HG03520 (cell line): ENCODE data around the gene COL1A1.

ENCODE experiments used
- ATAC-seq: cut with Tn5 transposase; IDR thresholded peaks from one replicate; pipeline ENCODE4 v1.9.1; 2021; ENCODE audit warnings: mild to moderate bottlenecking, moderate library complexity; ENCODE audit not compliant: unreplicated experiment

Gene COL1A1

GRCh38 chr17:50187751-50188530 is 13.5 kb downstream of the COL1A1 start:
- no peak for ATAC-seq

- no peak for ATAC-seq
Observed at GRCh38 chr17:50187394-50187725, 14.1 kb downstream of the COL1A1 start.

- ATAC-seq, result no peak
Observed at GRCh38 chr17:50186661-50187393, 14.6 kb downstream of the COL1A1 start.

GRCh38 chr17:50185631-50186471 is 15.6 kb downstream of the COL1A1 start:
- ATAC-seq, result no peak

- no peak for ATAC-seq
Observed at GRCh38 chr17:50184611-50185398, 16.6 kb downstream of the COL1A1 start.

- no peak for ATAC-seq
Observed at GRCh38 chr17:50184064-50184463, 17.4 kb downstream of the COL1A1 start.

- ATAC-seq, result no peak
Observed at GRCh38 chr17:50183421-50183994, 17.9 kb downstream of the COL1A1 start.

GRCh38 chr17:50182783-50183420 is 18.5 kb downstream of the COL1A1 start:
- ATAC-seq, result no peak

- no peak for ATAC-seq
Observed at GRCh38 chr17:50181591-50182560, 19.6 kb downstream of the COL1A1 start.

GRCh38 chr17:50181144-50181543 is 20.3 kb downstream of the COL1A1 start:
- ATAC-seq, result no peak

GRCh38 chr17:50180620-50181019 is 20.8 kb downstream of the COL1A1 start:
- no peak for ATAC-seq

- ATAC-seq, result no peak
Observed at GRCh38 chr17:50180111-50180510, 21.3 kb downstream of the COL1A1 start.

GRCh38 chr17:50177983-50178834 is 23.2 kb downstream of the COL1A1 start:
- no peak for ATAC-seq

- no peak for ATAC-seq
Observed at GRCh38 chr17:50177476-50177875, 24.0 kb downstream of the COL1A1 start.

GRCh38 chr17:50176559-50177357 is 24.7 kb downstream of the COL1A1 start:
- ATAC-seq, result no peak

GRCh38 chr17:50175035-50175807 is 26.2 kb downstream of the COL1A1 start:
- no peak for ATAC-seq
